NCI-H146 (cell line): ENCODE data around the gene RNF112.
A peak's percentile ranks its signal among the peaks of the same experiment; 100 is the strongest.

Experiments used
- DNase-seq: peaks from one replicate; lab custom pipeline; 2025; lab: John Stamatoyannopoulos, UW

The RNF112 gene

GRCh38 chr17:19410875-19411620 is at the start of gene RNF112:
Gene RNF112 (plus strand): TSS chr17:19411232. CDS start chr17:19411409, 177 bp downstream.
- peak; percentile 63 for DNase-seq

- DNase-seq: no peak
Measured at GRCh38 chr17:19361326-19361725, 49.7 kb upstream of the RNF112 start.

- DNase-seq: no peak
Measured at GRCh38 chr17:19361944-19362276, 49.1 kb upstream of the RNF112 start.

- peak; percentile 93 for DNase-seq
Measured at GRCh38 chr17:19362277-19363113, 48.5 kb upstream of the RNF112 start, which contains the start of gene B9D1. Gene B9D1 (minus strand): TSS chr17:19362723. CDS start chr17:19362569, 154 bp downstream.

GRCh38 chr17:19363114-19363438 is 48.0 kb upstream of the RNF112 start:
- DNase-seq: no peak

GRCh38 chr17:19363460-19364035 is 47.5 kb upstream of the RNF112 start:
- no peak for DNase-seq

GRCh38 chr17:19364699-19365498 is 46.1 kb upstream of the RNF112 start:
- peak; percentile 65 for DNase-seq

GRCh38 chr17:19365499-19365817 is 45.6 kb upstream of the RNF112 start:
- no peak for DNase-seq

GRCh38 chr17:19365833-19366636 is 45.0 kb upstream of the RNF112 start:
- DNase-seq: no peak

- DNase-seq: no peak
Measured at GRCh38 chr17:19366637-19366972, 44.4 kb upstream of the RNF112 start.

- DNase-seq: no peak
Measured at GRCh38 chr17:19368229-19368628, 42.8 kb upstream of the RNF112 start.

GRCh38 chr17:19369107-19369778 is 41.8 kb upstream of the RNF112 start:
- no peak for DNase-seq

- DNase-seq: no peak
Measured at GRCh38 chr17:19369846-19370492, 41.1 kb upstream of the RNF112 start.

GRCh38 chr17:19370493-19370960 is 40.5 kb upstream of the RNF112 start:
- DNase-seq: no peak

GRCh38 chr17:19371259-19372010 is 39.6 kb upstream of the RNF112 start:
- DNase-seq: no peak

GRCh38 chr17:19372011-19372370 is 39.0 kb upstream of the RNF112 start:
- DNase-seq: no peak

- DNase-seq: no peak
Measured at GRCh38 chr17:19372439-19372838, 38.6 kb upstream of the RNF112 start.

GRCh38 chr17:19372866-19373504 is 38.0 kb upstream of the RNF112 start:
- no peak for DNase-seq

GRCh38 chr17:19374136-19374535 is 36.9 kb upstream of the RNF112 start:
- no peak for DNase-seq
